Measurements from ENCODE around the gene ZNF234.
"Not testable (repeated sequence)": the region's sequence is repeated elsewhere in the genome, so short reads cannot be mapped to it uniquely, and the experiment has no call there.

The ZNF234 gene

GRCh38 chr19:44182145-44182544 lies 40.8 kb downstream of the ZNF234 start:
- no peak for DNase-seq

GRCh38 chr19:44190020-44190419 lies 48.7 kb downstream of the ZNF234 start:
- no peak for DNase-seq

- DNase-seq = no peak
Measured at GRCh38 chr19:44192127-44192526, 50.8 kb downstream of the ZNF234 start.

- DNase-seq = no peak
Measured at GRCh38 chr19:44196772-44197171, 55.4 kb downstream of the ZNF234 start.

- no peak for DNase-seq
Measured at GRCh38 chr19:44202470-44202869, 61.1 kb downstream of the ZNF234 start.

- no peak for DNase-seq
Measured at GRCh38 chr19:44202974-44203373, 61.6 kb downstream of the ZNF234 start.

GRCh38 chr19:44203877-44204276 lies 62.5 kb downstream of the ZNF234 start:
- not testable (repeated sequence) for DNase-seq

- no peak for DNase-seq
Measured at GRCh38 chr19:44204772-44205171, 63.4 kb downstream of the ZNF234 start.

- DNase-seq = peak; percentile 72
Measured at GRCh38 chr19:44207126-44207803, 65.9 kb downstream of the ZNF234 start.

Data from central memory CD4-positive, alpha-beta T cell (primary cell).